Measurements from ENCODE around the gene FAU. TPM values are rescaled to one million over a fixed set of nuclear protein-coding genes. Genes with fewer than 3 reads are reported as not detected.

Gene FAU
- total and polyA plus RNA-seq, 9 of the 15 experiments (the other 6 are each of a cell fraction or from before 2014, with no cell fraction given) = 433 to 1,827 (median 942) TPM

- Histone ChIP-seq H3K4me2 (ENCODE audit: insufficient read depth, low read length) (peak overlapping the region; percentile 14; the same call in 1 of the 2 replicates), H3K4me3 (no peak overlapping the region), H3K27me3 (ENCODE audit: control insufficient read depth in 2 of 2, insufficient read depth in 2 of 2, low read length in 2 of 2) (no peaks in the 10 kb centered on the region), H2AFZ (ENCODE audit: low read depth, low read length) (no peak overlapping the region), H3K79me2 (ENCODE audit: control insufficient read depth, insufficient read depth, low read length) (peaks cover 5% of the 10 kb centered on the region; the same call in 2 of the 3 replicates), H3K27ac (ENCODE audit: extremely low read depth, low read depth, low read length) (no peak overlapping the region; the same call in 2 of the 3 replicates), H3K4me1 (replicated peaks in 1 of 2; ENCODE audit: control insufficient read depth in 2 of 2, insufficient read depth in 2 of 2, low read length in 2 of 2) (peaks cover 21 to 48% of the 10 kb centered on the region in 2 experiments), H4K20me1 (replicated peaks; ENCODE audit: control insufficient read depth, insufficient read depth, low read length) (no peaks in the 10 kb centered on the region), H3K9me3 (replicated peaks; ENCODE audit: control insufficient read depth, insufficient read depth, low read depth, low read length) (no peaks in the 10 kb centered on the region), H3K36me3 (ENCODE audit: control insufficient read depth, insufficient read depth, low read length) (peaks cover 25% of the 10 kb centered on the region; the same call in 2 of the 3 replicates), H3K9ac (ENCODE audit: insufficient read depth in 1 of 2, low read depth in 2 of 2, low read length in 2 of 2) (peak overlapping the region in 1 of 2 experiments; percentile 75; a peak in 2 of 4 replicates), H3K9me1 (ENCODE audit: control insufficient read depth, insufficient read depth, low read length) (no peaks in the 10 kb centered on the region)
- WGBS (ENCODE audit: insufficient coverage, low coverage, missing lambda C conversion rate) = 6% methylated on average over 18 of the region's 18 CpGs
- POLR2A ChIA-PET = interaction anchor here (0.5 to 7.2 kb wide), 15 partner anchors 14 to 348 kb away, joined by 3 to 92 read pairs (median 4); partner anchors contain the start of genes BATF2, NEAT1, POLA2 and SPDYC
- peak; percentile 59 for ATAC-seq
- in situ Hi-C loops (cut with MboI) = no loop called here
- peak; percentile 76 to 88 (median 80) for DNase-seq (ENCODE audit: extremely low read depth in 1 of 4, low spot score in 3 of 4)
- CTCF ChIA-PET (ENCODE audit: low intra/inter-chr PET ratio) = interaction anchor here (0.7 to 1.9 kb wide), 3 partner anchors 70 to 219 kb away, joined by 6 to 16 read pairs (median 10); partner anchors contain the start of gene CAPN1
- BruUV-seq (replicated peaks) = no TSS peak
- intact Hi-C loops (cut with micrococcal nuclease) = loop anchor here (2.0 to 10.0 kb wide), 5 partner anchors 70 to 263 kb away; partner anchors contain the start of genes CAPN1 and CDC42EP2
- peak; percentile 98 for FAIRE-seq
- peak; percentile 62; the same call in 1 of the 2 replicates for TF ChIP-seq REST (IDR thresholded peaks at IDR 0.05; ENCODE audit: borderline replicate concordance)
- no peak for TF ChIP-seq REST (CRISPR knock-in tag; IDR thresholded peaks at IDR 0.05; ENCODE audit: low read depth)
- no peak for TF ChIP-seq KDM1A (IDR thresholded peaks at IDR 0.05)
- no peak for TF ChIP-seq MAFK (IDR thresholded peaks at IDR 0.05; ENCODE audit: low read length)
- no peak for TF ChIP-seq NR2C1 (IDR thresholded peaks at IDR 0.05)
- no peak for TF ChIP-seq NR2C1 (tag; IDR thresholded peaks at IDR 0.05)
- peak; percentile 51; the same call in 1 of the 2 replicates for TF ChIP-seq ZFX (CRISPR knock-in tag; IDR thresholded peaks at IDR 0.05)
- no peak for TF ChIP-seq SMARCB1 (IDR thresholded peaks at IDR 0.05; ENCODE audit: insufficient read length, low read depth)
- no peak for TF ChIP-seq ETS1 (conservative IDR thresholded peaks at IDR 0.05; ENCODE audit: control insufficient read depth, low read depth, low read length)
- TF ChIP-seq MYBL2 (IDR thresholded peaks at IDR 0.05; ENCODE audit: low read depth) = no peak
- no peak for TF ChIP-seq MYBL2 (CRISPR knock-in tag; IDR thresholded peaks at IDR 0.05; ENCODE audit: borderline replicate concordance)
- TF ChIP-seq ZNF282 (CRISPR knock-in tag; IDR thresholded peaks at IDR 0.05) = no peak
Observed at GRCh38 chr11:65110354-65110861, 11.5 kb downstream of the FAU start.
